K562 (cell line): Measurements from ENCODE around the gene COX6A2. TPM values are rescaled to one million over a fixed set of nuclear protein-coding genes. Genes with fewer than 3 reads are reported as not detected.
A peak's percentile ranks its signal among the peaks of the same experiment; 100 is the strongest.

Experiments
- ATAC-seq: fragments of 200-7000 bp; cut with Tn5 transposase; 3 replicates; pipeline ENCODE4 v1.9.1; 2020; ENCODE audit warnings: moderate library complexity
- BruUV-seq: library from RNA; stranded (reverse); fragments of 400-500 nt; replicated peaks from 2 replicates; lab custom pipeline; 2021; lab: Mats Ljungman, UMichigan
- CTCF ChIA-PET: fragments of 300-600 bp; formaldehyde crosslinking; extraction: SDS; loops from one replicate; lab custom pipeline; 2021; ENCODE audit warnings: low intra/inter-chr PET ratio; lab: Yijun Ruan, JAX
- POLR2A ChIA-PET: fragments of 300-600, 350-650 bp; sonication (Branson Sonifier 250); formaldehyde crosslinking; extraction: SDS; loops from one replicate; lab custom pipeline; 2021; ENCODE audit warnings: antibody characterized with exemption, inconsistent platforms; lab: Yijun Ruan, JAX
- DNase-seq, 4 experiments: peaks; one replicate each; pipeline versions ENCODE4 v3.0.0 to v3.0.0-alpha.2; 2011 to 2018; ENCODE audit warnings: low spot score in 3 of 4, mixed read lengths in 3 of 4; ENCODE audit errors: extremely low read depth in 1 of 4
- FAIRE-seq: peaks from 2 replicates; lab custom pipeline; 2011; peaks lifted over from hg19 to GRCh38; lab: Jason Lieb, UNC
- H2AFZ ChIP-seq: 2 replicates; pipeline ENCODE4 v1.6.0; 2011; ENCODE audit warnings: low read depth, low read length, control low read depth, inconsistent platforms
- H3K27ac ChIP-seq: fragments of 200-600 bp; 3 replicates; pipeline ENCODE4 v1.8.0; 2011; ENCODE audit warnings: low read depth, mild to moderate bottlenecking, control low read depth, inconsistent platforms, low read length, moderate library complexity, mixed read lengths; ENCODE audit errors: extremely low read depth
- H3K27me3 ChIP-seq, 2 experiments: fragments of 300-600 bp in 1 of 2; 2 replicates in 1 of 2; 3 replicates in 1 of 2; pipeline versions ENCODE4 v1.6.0 to v1.8.0; 2011; ENCODE audit warnings: inconsistent platforms in 2 of 2, low read length in 2 of 2, mild to moderate bottlenecking in 1 of 2, mixed read lengths in 1 of 2, moderate library complexity in 1 of 2; ENCODE audit not compliant: control insufficient read depth in 2 of 2, insufficient read depth in 2 of 2
- H3K36me3 ChIP-seq: fragments of 300-600 bp; 3 replicates; pipeline ENCODE4 v1.8.0; 2011; ENCODE audit warnings: mild to moderate bottlenecking, low read length, inconsistent platforms; ENCODE audit not compliant: control insufficient read depth, insufficient read depth
- H3K4me1 ChIP-seq, 2 experiments: fragments of 200-600 bp in 1 of 2; replicated peaks in 1 of 2; 2 replicates in 1 of 2; 3 replicates in 1 of 2; pipeline versions ENCODE4 v1.5.1 to v1.8.0; 2011; ENCODE audit warnings: inconsistent platforms in 2 of 2, low read length in 2 of 2, mild to moderate bottlenecking in 1 of 2, mixed read lengths in 1 of 2, moderate library complexity in 1 of 2; ENCODE audit not compliant: control insufficient read depth in 2 of 2, insufficient read depth in 2 of 2
- H3K4me2 ChIP-seq: 2 replicates; pipeline ENCODE4 v1.6.1; 2011; ENCODE audit warnings: low read length, control low read depth, inconsistent platforms, mixed read lengths; ENCODE audit not compliant: insufficient read depth
- H3K4me3 ChIP-seq: fragments of 200-600 bp; sonication (generic), shearing (Covaris generic); 2 replicates; pipeline ENCODE4 v1.5.1; 2016; ENCODE audit warnings: control low read depth, inconsistent platforms
- H3K79me2 ChIP-seq: fragments of 200-600 bp; 3 replicates; pipeline ENCODE4 v1.8.0; 2011; ENCODE audit warnings: low read length, inconsistent platforms; ENCODE audit not compliant: control insufficient read depth, insufficient read depth
- H3K9ac ChIP-seq, 2 experiments: 2 replicates each; pipeline versions ENCODE4 v1.6.0 to v1.6.1; 2011; ENCODE audit warnings: low read depth in 2 of 2, low read length in 2 of 2, control low read depth in 1 of 2, inconsistent platforms in 1 of 2, mild to moderate bottlenecking in 1 of 2, mixed read lengths in 1 of 2; ENCODE audit not compliant: insufficient read depth in 1 of 2
- H3K9me1 ChIP-seq: one replicate; pipeline ENCODE4 v1.6.0; 2011; ENCODE audit warnings: inconsistent platforms, mild to moderate bottlenecking, low read length, moderate library complexity; ENCODE audit not compliant: control insufficient read depth, insufficient read depth
- H3K9me3 ChIP-seq: replicated peaks from 2 replicates; pipeline ENCODE4 v1.5.1; 2011; ENCODE audit warnings: low read depth, low read length, inconsistent platforms; ENCODE audit not compliant: control insufficient read depth, insufficient read depth
- H4K20me1 ChIP-seq: replicated peaks from 2 replicates; pipeline ENCODE4 v1.6.1; 2011; ENCODE audit warnings: low read length, inconsistent platforms, mixed read lengths; ENCODE audit not compliant: control insufficient read depth, insufficient read depth
- ARID3B ChIP-seq: fragments of 250-450 bp; sonication (Bioruptor Pico); IDR thresholded peaks from 2 replicates; pipeline ENCODE4 v1.4.0; 2020; ENCODE audit warnings: borderline replicate concordance
- C11orf30 ChIP-seq: fragments of 450-650 bp; IDR thresholded peaks from 2 replicates; pipeline ENCODE4 v1.6.1; 2016; ENCODE audit warnings: low read depth, mild to moderate bottlenecking
- MAFF ChIP-seq: IDR thresholded peaks from 2 replicates; pipeline ENCODE4 v1.6.1; 2012; ENCODE audit warnings: low read length, improper control_type of control experiment
- MAFG ChIP-seq: fragments of 450-650 bp; conservative IDR thresholded peaks from 2 replicates; pipeline ENCODE4 v1.6.1; 2016; ENCODE audit warnings: missing genetic modification characterization, missing compliant biosample characterization
- MAFK ChIP-seq: IDR thresholded peaks from 2 replicates; pipeline ENCODE4 v1.6.1; 2011; ENCODE audit warnings: low read length, improper control_type of control experiment
- MCM3 ChIP-seq: fragments of 450-650 bp; IDR thresholded peaks from 2 replicates; pipeline ENCODE4 v1.6.1; 2016
- MTF1 ChIP-seq: fragments of 250-450 bp; sonication (Bioruptor Pico); IDR thresholded peaks from 2 replicates; pipeline ENCODE4 v1.9.0; 2021; ENCODE audit warnings: moderate library complexity, mild to moderate bottlenecking, inconsistent platforms, borderline replicate concordance
- PML ChIP-seq: IDR thresholded peaks from 2 replicates; pipeline ENCODE4 v1.6.1; 2012; ENCODE audit warnings: low read length, inconsistent platforms
- TARDBP ChIP-seq: fragments of 450-650 bp; IDR thresholded peaks from 2 replicates; pipeline ENCODE4 v1.6.1; 2016
- ZNF316 ChIP-seq: fragments of 450-650 bp; IDR thresholded peaks from 2 replicates; pipeline ENCODE4 v1.6.1; 2016
- ZNF740 ChIP-seq, 3 experiments: fragments of 200-800 bp in 1 of 3; sonication (Bioruptor generic) in 1 of 3; sonication (generic) in 1 of 3; formaldehyde crosslinking in 1 of 3; IDR thresholded peaks; 2 replicates each; pipeline versions ENCODE4 v1.6.1 to v1.8.0; 2016 to 2022; ENCODE audit warnings: mild to moderate bottlenecking in 2 of 3, missing compliant biosample characterization in 2 of 3, missing genetic modification characterization in 2 of 3, missing genetic modification reagents in 1 of 3
- WGBS: fragments of 100-300 bp; shearing (Covaris generic); methylation state at CpG from one replicate; pipeline ENCODE4 v1.1.6; 2016; ENCODE audit warnings: low coverage, mixed read lengths; ENCODE audit not compliant: insufficient coverage; ENCODE audit errors: missing lambda C conversion rate; 5-methylcytosine and 5-hydroxymethylcytosine counted together
- in situ Hi-C: fragments of 300-500 bp; cut with MboI; formaldehyde crosslinking; loops from 4 replicates; pipeline ENCODE4 v1.15.0; 2018; ENCODE audit warnings: inconsistent platforms, mixed read lengths
- intact Hi-C: fragments of 100-400 bp; cut with micrococcal nuclease; formaldehyde crosslinking; loops from 2 replicates; pipeline ENCODE4 v1.14.2; 2022
- polyA plus RNA-seq, 8 experiments: library from polyadenylated mRNA; depleted of rRNA in 4 of 8; stranded (reverse) in 5 of 8; unstranded in 3 of 8; fragments of >200 nt; fragmentation: Nextera tagmentation in 2 of 8; fragmentation: Illumina TruSeq in 1 of 8; extraction: Ambion mirVana in 2 of 8; extraction: Trizol in 1 of 8; gene quantifications; 2 replicates each; pipeline versions ENCODE4 v1.2.1 to v1.2.3, GENCODE V29; 2011 to 2014; ENCODE audit warnings: inconsistent platforms in 1 of 8, missing spikeins in 1 of 8
- total RNA-seq, 7 experiments: library from RNA; depleted of rRNA in 6 of 7; stranded (reverse); fragments of >200 nt in 6 of 7; fragmentation: Illumina TruSeq in 2 of 7; extraction: Trizol in 2 of 7; gene quantifications; 2 replicates each; pipeline versions ENCODE4 v1.2.1 to v1.2.3, GENCODE V29; 2011 to 2021; ENCODE audit warnings: low replicate concordance in 1 of 7
- TF ChIP-seq, protein P1 (sequence below), 2 experiments: fragments of 450-650 bp in 1 of 2; sonication (generic) in 1 of 2; formaldehyde crosslinking; conservative IDR thresholded peaks; 2 replicates each; pipeline versions ENCODE4 v1.4.0 to v1.8.1; 2020 to 2022; ENCODE audit warnings: mild to moderate bottlenecking in 1 of 2, missing genetic modification reagents in 1 of 2
- TF ChIP-seq, protein P2 (sequence below): fragments of 450-650 bp; IDR thresholded peaks from 2 replicates; pipeline ENCODE4 v1.6.1; 2018; ENCODE audit not compliant: partially characterized antibody

The COX6A2 gene
- total and polyA plus RNA-seq, 9 of the 15 experiments (the other 6 are each of a cell fraction or from before 2014, with no cell fraction given) = not detected

DNA sequence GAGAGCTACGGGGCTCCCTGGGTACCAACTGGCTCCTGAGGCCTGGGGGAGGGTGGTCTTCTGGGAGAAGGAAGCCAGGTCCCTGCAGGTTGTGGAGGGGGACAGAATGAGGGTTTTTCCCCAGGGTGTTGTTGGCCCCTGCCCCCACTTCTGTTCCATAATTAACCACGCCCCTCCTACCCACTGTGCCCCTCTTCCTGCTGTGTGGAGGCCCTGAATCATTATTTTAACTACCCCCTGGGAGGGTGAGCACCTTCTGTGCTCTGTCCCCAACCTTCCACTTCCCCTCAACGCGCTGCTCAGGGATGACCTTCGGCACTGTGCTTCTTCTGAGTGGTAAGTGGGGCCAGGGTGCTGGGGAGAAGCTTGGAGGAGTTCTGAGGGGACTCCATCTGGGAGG, 35.1 kb downstream of the COX6A2 start, which contains the start of gene ITGAD (continued):
- TF ChIP-seq, protein P1, sequence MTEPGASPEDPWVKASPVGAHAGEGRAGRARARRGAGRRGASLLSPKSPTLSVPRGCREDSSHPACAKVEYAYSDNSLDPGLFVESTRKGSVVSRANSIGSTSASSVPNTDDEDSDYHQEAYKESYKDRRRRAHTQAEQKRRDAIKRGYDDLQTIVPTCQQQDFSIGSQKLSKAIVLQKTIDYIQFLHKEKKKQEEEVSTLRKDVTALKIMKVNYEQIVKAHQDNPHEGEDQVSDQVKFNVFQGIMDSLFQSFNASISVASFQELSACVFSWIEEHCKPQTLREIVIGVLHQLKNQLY (CRISPR knock-in tag; conservative IDR thresholded peaks at IDR 0.05) = no peak

DNA sequence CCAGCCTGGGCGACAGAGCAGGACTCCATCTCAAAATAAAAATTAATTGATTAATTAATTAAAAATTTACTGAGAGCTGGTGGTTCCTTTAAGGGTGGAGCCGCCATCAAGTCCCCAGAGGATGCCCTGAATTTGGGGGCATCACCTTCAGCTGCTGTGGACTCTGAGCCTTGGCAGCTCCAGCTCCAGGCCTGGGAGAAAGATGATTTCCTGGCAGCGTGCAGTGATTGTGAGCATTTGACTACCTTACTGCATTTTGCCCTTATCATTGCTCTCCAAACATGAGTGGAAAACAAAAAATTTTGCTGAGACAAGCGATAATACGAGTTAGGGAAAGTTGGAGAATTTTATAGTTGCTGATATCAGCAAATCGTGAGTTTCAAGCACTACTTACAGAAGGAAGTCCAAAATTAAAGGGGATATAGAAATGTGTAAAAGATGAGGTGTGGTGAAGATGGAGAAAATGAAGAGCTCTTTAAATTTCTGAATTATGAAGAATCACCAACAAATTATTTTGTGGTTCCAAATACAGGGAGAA, 37.6 kb downstream of the COX6A2 start:
- under 1% methylated on average over 6 of the region's 6 CpGs for WGBS
- no peaks in the 10 kb centered on the region for H3K9me1 ChIP-seq
- H3K4me3 ChIP-seq = no peak overlapping the region
- H3K9ac ChIP-seq = no peak overlapping the region
- H3K27ac ChIP-seq = no peak overlapping the region
- peak; percentile 92 for TF ChIP-seq ZNF316
- peak; percentile 78 for TF ChIP-seq MAFK
- no peak for TF ChIP-seq ZNF740 (CRISPR knock-in tag; IDR thresholded peaks at IDR 0.05)
- TF ChIP-seq ZNF740 (tag; IDR thresholded peaks at IDR 0.05) = no peak
- TF ChIP-seq ARID3B (CRISPR knock-in tag) = no peak
- TF ChIP-seq MCM3 = no peak
- TF ChIP-seq MAFF = peak; percentile 87
- peak; percentile 77 for TF ChIP-seq C11orf30
- peak; percentile 79 for TF ChIP-seq MAFG
- TF ChIP-seq, protein P2, sequence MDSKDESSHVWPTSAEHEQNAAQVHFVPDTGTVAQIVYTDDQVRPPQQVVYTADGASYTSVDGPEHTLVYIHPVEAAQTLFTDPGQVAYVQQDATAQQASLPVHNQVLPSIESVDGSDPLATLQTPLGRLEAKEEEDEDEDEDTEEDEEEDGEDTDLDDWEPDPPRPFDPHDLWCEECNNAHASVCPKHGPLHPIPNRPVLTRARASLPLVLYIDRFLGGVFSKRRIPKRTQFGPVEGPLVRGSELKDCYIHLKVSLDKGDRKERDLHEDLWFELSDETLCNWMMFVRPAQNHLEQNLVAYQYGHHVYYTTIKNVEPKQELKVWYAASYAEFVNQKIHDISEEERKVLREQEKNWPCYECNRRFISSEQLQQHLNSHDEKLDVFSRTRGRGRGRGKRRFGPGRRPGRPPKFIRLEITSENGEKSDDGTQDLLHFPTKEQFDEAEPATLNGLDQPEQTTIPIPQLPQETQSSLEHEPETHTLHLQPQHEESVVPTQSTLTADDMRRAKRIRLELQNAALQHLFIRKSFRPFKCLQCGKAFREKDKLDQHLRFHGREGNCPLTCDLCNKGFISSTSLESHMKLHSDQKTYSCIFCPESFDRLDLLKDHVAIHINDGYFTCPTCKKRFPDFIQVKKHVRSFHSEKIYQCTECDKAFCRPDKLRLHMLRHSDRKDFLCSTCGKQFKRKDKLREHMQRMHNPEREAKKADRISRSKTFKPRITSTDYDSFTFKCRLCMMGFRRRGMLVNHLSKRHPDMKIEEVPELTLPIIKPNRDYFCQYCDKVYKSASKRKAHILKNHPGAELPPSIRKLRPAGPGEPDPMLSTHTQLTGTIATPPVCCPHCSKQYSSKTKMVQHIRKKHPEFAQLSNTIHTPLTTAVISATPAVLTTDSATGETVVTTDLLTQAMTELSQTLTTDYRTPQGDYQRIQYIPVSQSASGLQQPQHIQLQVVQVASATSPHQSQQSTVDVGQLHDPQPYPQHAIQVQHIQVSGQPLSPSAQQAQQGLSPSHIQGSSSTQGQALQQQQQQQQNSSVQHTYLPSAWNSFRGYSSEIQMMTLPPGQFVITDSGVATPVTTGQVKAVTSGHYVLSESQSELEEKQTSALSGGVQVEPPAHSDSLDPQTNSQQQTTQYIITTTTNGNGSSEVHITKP = no peak
- no peak for TF ChIP-seq MTF1 (CRISPR knock-in tag)
- no peak for TF ChIP-seq PML
- no peak for TF ChIP-seq TARDBP
- peaks cover 11 to 33% of the 10 kb centered on the region in 2 experiments for H3K27me3 ChIP-seq
- no peaks in the 10 kb centered on the region for H3K79me2 ChIP-seq
- intact Hi-C loops = no loop called here
- H2AFZ ChIP-seq = no peak overlapping the region
- ATAC-seq (no peak), DNase-seq (no peak), FAIRE-seq (no peak)
- no peaks in the 10 kb centered on the region for H4K20me1 ChIP-seq
- no peaks in the 10 kb centered on the region for H3K36me3 ChIP-seq
- in situ Hi-C loops = no loop called here
- no peaks in the 10 kb centered on the region for H3K9me3 ChIP-seq
- H3K4me1 ChIP-seq = peaks cover 0 to 5% of the 10 kb centered on the region in 2 experiments; a peak in 1 of 5 replicates
- ChIA-PET CTCF (no interaction called here), POLR2A (interaction anchor here (1.0 to 1.1 kb wide), 2 partner anchors 9 to 25 kb away, joined by 3 read pairs; no protein-coding TSS in a partner anchor)
- BruUV-seq = no TSS peak
- no peak overlapping the region for H3K4me2 ChIP-seq
